ENCODE data around the gene EFNB2. TPM values are rescaled to one million over a fixed set of nuclear protein-coding genes. Genes with fewer than 3 reads are reported as not detected.

The EFNB2 gene
- total and polyA plus RNA-seq, 2 donors from 2014 or later: 12.7 to 32.8 TPM

- no peaks in the 10 kb centered on the region for H3K36me3 ChIP-seq (ENCODE audit: control insufficient read depth in 2 of 3, insufficient read depth in 3 of 3, low read length in 3 of 3)
- H3K9me3 ChIP-seq (ENCODE audit: control insufficient read depth in 2 of 3, insufficient read depth in 1 of 3, low read length in 3 of 3): no peaks in the 10 kb centered on the region
- H3K27ac ChIP-seq (ENCODE audit: low read depth in 2 of 2, low read length in 2 of 2): no peak overlapping the region
- no peak for TF ChIP-seq CTCF (IDR thresholded peaks at IDR 0.05; ENCODE audit: borderline replicate concordance, extremely low read depth, insufficient read depth)
- DNase-seq (peak in 3 of 5 donors; percentile 57 to 86 (median 74)), FAIRE-seq (no peak)
- H3K27me3 ChIP-seq (ENCODE audit: control insufficient read depth, insufficient read depth, low read length): no peaks in the 10 kb centered on the region
- no peaks in the 10 kb centered on the region for H3K4me1 ChIP-seq (ENCODE audit: control insufficient read depth in 2 of 3, insufficient read depth in 2 of 3, low read depth in 1 of 3, low read length in 3 of 3)
- no peak overlapping the region for H3K4me3 ChIP-seq (ENCODE audit: low read length in 3 of 3)
- H3K9ac ChIP-seq (ENCODE audit: low read length in 3 of 3): no peak overlapping the region
- intact Hi-C loops (cut with DNase I): no loop called here
Measured at GRCh38 chr13:106445996-106446395, 89.5 kb downstream of the EFNB2 start.

DNA sequence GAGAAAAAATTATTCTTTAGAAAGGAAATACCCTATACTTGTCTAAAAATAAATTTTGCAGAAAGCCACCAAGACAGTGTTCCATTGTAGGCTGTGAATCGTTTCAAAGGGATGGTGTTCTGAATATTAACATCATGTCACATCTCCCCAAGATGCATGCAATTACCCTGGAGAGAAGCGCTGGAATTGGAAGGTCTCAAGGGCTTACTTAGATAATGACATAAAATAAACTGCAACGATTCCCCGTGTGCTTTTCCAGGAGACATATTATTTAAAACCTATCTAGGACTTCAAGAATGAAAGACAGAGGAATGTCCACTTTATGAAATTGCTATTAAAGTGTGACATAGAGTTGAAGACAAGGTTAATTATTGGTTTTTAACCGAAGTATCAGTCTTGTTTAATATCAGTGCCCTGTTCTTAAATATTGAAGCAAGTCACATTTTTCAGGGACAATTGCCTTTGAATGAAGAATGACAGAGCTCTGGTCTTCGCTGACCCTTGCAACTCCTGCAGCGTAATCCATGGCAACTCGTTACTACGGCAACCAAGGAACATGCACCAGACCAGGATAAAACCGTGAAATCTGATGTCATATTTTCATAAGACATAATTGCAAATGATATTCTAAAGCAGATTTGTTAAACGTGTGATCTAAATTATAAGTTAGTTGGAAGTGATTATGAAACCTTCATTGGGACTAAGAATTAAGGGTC lies 91.7 kb downstream of the EFNB2 start:
- H3K27me3 ChIP-seq (ENCODE audit: control insufficient read depth, insufficient read depth, low read length): no peaks in the 10 kb centered on the region
- H3K9ac ChIP-seq (ENCODE audit: low read length in 3 of 3): no peak overlapping the region
- FAIRE-seq (no peak), DNase-seq (no peak)
- no peak overlapping the region for H3K4me3 ChIP-seq (ENCODE audit: low read length in 3 of 3)
- H3K9me3 ChIP-seq (ENCODE audit: control insufficient read depth in 2 of 3, insufficient read depth in 1 of 3, low read length in 3 of 3): no peaks in the 10 kb centered on the region
- intact Hi-C loops (cut with DNase I): no loop called here
- no peaks in the 10 kb centered on the region for H3K4me1 ChIP-seq (ENCODE audit: control insufficient read depth in 2 of 3, insufficient read depth in 2 of 3, low read depth in 1 of 3, low read length in 3 of 3)
- no peak overlapping the region for H3K27ac ChIP-seq (ENCODE audit: low read depth in 2 of 2, low read length in 2 of 2)
- no peak for TF ChIP-seq CTCF (IDR thresholded peaks at IDR 0.05; ENCODE audit: borderline replicate concordance, extremely low read depth, insufficient read depth)
- no peaks in the 10 kb centered on the region for H3K36me3 ChIP-seq (ENCODE audit: control insufficient read depth in 2 of 3, insufficient read depth in 3 of 3, low read length in 3 of 3)

- DNase-seq (no peak), FAIRE-seq (no peak)
- intact Hi-C loops (cut with DNase I): no loop called here
Measured at GRCh38 chr13:106440866-106441265, 94.6 kb downstream of the EFNB2 start.

More at GRCh38 chr13:106440866-106441265, 94.6 kb downstream of the EFNB2 start:
- H3K4me3 ChIP-seq (ENCODE audit: low read length in 3 of 3): no peak overlapping the region
- no peaks in the 10 kb centered on the region for H3K4me1 ChIP-seq (ENCODE audit: control insufficient read depth in 2 of 3, insufficient read depth in 2 of 3, low read depth in 1 of 3, low read length in 3 of 3)
- no peak overlapping the region for H3K27ac ChIP-seq (ENCODE audit: low read depth in 2 of 2, low read length in 2 of 2)
- no peaks in the 10 kb centered on the region for H3K27me3 ChIP-seq (ENCODE audit: control insufficient read depth, insufficient read depth, low read length)
- H3K9ac ChIP-seq (ENCODE audit: low read length in 3 of 3): no peak overlapping the region
- no peaks in the 10 kb centered on the region for H3K36me3 ChIP-seq (ENCODE audit: control insufficient read depth in 2 of 3, insufficient read depth in 3 of 3, low read length in 3 of 3)
- no peak for TF ChIP-seq CTCF (IDR thresholded peaks at IDR 0.05; ENCODE audit: borderline replicate concordance, extremely low read depth, insufficient read depth)
- no peaks in the 10 kb centered on the region for H3K9me3 ChIP-seq (ENCODE audit: control insufficient read depth in 2 of 3, insufficient read depth in 1 of 3, low read length in 3 of 3)

Other genes with a start within 250 kb of the EFNB2 start
- gene ARGLU1, start 32.5 kb upstream of the EFNB2 start, total RNA-seq: 86.7 TPM
- 39.0 TPM for gene ARGLU1, start 32.5 kb upstream of the EFNB2 start, polyA plus RNA-seq (ENCODE audit: insufficient read depth, low read depth, low replicate concordance)